Type B pancreatic cell (in vitro differentiated cells): ENCODE measurements around the gene MRTFB. TPM values are rescaled to one million over a fixed set of nuclear protein-coding genes. Genes with fewer than 3 reads are reported as not detected.

Experiments used
- DNase-seq: peaks from one replicate; pipeline ENCODE4 v3.0.0; 2021; ENCODE audit warnings: mixed read lengths; ENCODE audit not compliant: unreplicated experiment; ENCODE audit errors: extremely low spot score
- H3K27ac Mint-ChIP-seq: 2 replicates; pipeline ENCODE4 v1.8.0; 2021; ENCODE audit warnings: mild to moderate bottlenecking, mixed read lengths
- H3K27me3 Mint-ChIP-seq: 2 replicates; pipeline ENCODE4 v1.8.0; 2021; ENCODE audit warnings: mixed read lengths
- H3K36me3 Mint-ChIP-seq: 2 replicates; pipeline ENCODE4 v1.8.0; 2021; ENCODE audit warnings: mixed read lengths
- H3K4me1 Mint-ChIP-seq: one replicate; pipeline ENCODE4 v1.8.0; 2021; ENCODE audit warnings: mixed read lengths; ENCODE audit not compliant: unreplicated experiment
- H3K4me3 Mint-ChIP-seq: 2 replicates; pipeline ENCODE4 v1.8.0; 2021; ENCODE audit warnings: mild to moderate bottlenecking, mixed read lengths
- H3K9me3 Mint-ChIP-seq: 2 replicates; pipeline ENCODE4 v1.8.0; 2021; ENCODE audit warnings: mixed read lengths
- CTCF ChIP-seq: fragments of 200-600 bp; sonication (generic); conservative IDR thresholded peaks from 2 replicates; pipeline ENCODE4 v1.5.0; 2021; ENCODE audit warnings: antibody characterized with exemption, mild to moderate bottlenecking
- total RNA-seq: library from RNA; stranded (reverse); gene quantifications from 2 replicates; pipeline ENCODE4 v1.2.1, GENCODE V29; 2021; ENCODE audit warnings: low replicate concordance

MRTFB gene
- total RNA-seq, 1 donor from 2014 or later, result 61.0 TPM

- Mint-ChIP-seq H3K36me3 (peaks cover 22% of the 10 kb centered on the region), H3K27me3 (no peaks in the 10 kb centered on the region), H3K4me1 (no peaks in the 10 kb centered on the region), H3K4me3 (no peak overlapping the region), H3K27ac (no peak overlapping the region), H3K9me3 (no peaks in the 10 kb centered on the region)
- DNase-seq, result no peak
- no peak for TF ChIP-seq CTCF
Measured at GRCh38 chr16:14239791-14240190, 168.7 kb downstream of the MRTFB start.

DNA sequence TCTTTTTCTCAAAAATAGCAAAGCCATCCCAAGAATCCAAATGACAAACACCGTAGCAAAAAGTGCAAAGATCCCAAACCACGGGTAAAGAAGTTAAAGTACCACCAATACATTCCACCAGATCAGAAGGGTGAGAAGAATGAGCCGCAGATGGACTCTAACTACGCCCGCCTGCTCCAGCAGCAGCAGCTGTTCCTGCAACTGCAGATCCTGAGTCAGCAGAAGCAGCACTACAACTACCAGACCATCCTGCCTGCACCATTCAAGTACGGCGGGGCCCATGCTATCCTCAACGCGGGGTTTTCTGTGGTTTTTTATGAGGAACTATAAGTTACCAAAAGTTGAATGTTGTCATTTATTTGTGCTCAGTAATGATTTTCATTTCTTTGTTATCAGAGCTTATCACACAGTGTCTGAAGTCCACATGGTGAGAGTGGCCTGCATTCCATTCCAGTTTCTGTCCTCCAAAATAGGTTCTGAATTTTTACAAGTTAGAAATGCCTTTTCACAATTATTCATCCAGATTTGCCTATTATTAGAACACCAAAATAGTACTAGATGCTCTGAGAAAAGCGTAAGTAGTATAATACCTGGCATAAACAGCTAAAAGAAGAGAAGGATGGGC lies 169.2 kb downstream of the MRTFB start:
- no peak for DNase-seq
- TF ChIP-seq CTCF, result no peak
- H3K4me3 Mint-ChIP-seq, result no peak overlapping the region
- H3K4me1 Mint-ChIP-seq, result no peaks in the 10 kb centered on the region
- no peaks in the 10 kb centered on the region for H3K9me3 Mint-ChIP-seq
- peaks cover 17% of the 10 kb centered on the region for H3K36me3 Mint-ChIP-seq
- no peak overlapping the region for H3K27ac Mint-ChIP-seq
- H3K27me3 Mint-ChIP-seq, result no peaks in the 10 kb centered on the region

DNA sequence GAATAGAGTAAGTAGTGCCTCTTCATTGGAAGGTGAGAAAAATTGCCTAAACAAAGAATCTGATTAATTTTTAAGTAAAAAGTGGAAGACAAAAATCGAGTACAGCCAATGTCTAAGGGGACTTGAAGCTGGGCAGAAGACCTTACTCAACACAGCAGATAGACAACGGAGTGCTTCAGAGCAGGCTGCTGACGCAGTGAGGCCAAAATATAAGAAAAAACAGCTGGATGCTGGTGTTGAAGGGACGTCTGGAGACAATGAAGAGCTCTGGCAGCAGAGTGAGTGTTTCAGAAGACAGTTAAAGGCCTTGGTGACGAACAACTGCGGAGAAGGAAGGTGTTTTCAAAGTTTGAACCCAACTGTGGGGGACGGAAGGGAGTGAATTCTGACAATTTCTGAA lies 169.8 kb downstream of the MRTFB start:
- H3K9me3 Mint-ChIP-seq, result no peaks in the 10 kb centered on the region
- DNase-seq, result no peak
- peaks cover 17% of the 10 kb centered on the region for H3K36me3 Mint-ChIP-seq
- no peaks in the 10 kb centered on the region for H3K27me3 Mint-ChIP-seq
- TF ChIP-seq CTCF, result no peak
- no peaks in the 10 kb centered on the region for H3K4me1 Mint-ChIP-seq
- no peak overlapping the region for H3K4me3 Mint-ChIP-seq
- H3K27ac Mint-ChIP-seq, result no peak overlapping the region

DNA sequence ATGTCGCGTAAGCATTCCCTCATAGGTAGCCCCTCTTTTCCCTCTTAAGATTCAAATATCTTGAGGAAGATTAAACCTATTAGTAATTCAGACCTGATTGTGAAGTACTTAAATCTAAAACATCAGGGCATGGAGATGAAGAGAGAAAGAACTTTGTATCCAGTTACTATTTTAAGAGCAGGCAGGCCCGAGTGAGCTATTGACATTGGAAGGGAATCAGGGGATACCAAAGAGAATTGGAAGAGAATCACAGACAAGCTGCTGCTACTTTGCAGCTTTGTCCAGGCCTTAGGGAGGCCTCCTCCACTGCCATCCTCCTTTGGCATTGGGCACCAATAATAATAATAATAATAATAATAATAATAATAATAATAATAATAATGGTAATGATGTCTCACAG lies 170.5 kb downstream of the MRTFB start:
- no peak for TF ChIP-seq CTCF
- Mint-ChIP-seq H3K4me1 (peaks cover 2% of the 10 kb centered on the region), H3K36me3 (peaks cover 21% of the 10 kb centered on the region), H3K4me3 (no peak overlapping the region), H3K9me3 (no peaks in the 10 kb centered on the region), H3K27ac (no peak overlapping the region), H3K27me3 (no peaks in the 10 kb centered on the region)
- no peak for DNase-seq

DNA sequence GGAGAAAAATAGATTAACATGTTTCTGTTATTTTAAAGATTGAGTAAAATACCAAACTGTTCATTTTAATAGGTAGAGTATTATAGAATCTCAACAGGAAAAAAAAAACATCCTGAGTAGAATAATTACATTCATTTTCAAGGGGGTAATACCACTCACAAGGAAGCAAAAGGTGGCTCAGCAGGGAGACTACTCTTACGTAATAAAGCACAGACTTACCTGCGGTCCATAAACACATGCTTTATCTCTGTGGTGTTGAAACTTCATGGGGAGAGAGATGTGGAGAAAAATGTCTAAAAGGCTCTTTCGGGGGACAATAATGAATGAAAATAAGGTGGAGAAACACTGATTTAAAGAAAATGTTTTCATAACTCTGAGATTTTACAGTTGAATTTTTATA lies 171.7 kb downstream of the MRTFB start:
- no peak for DNase-seq
- TF ChIP-seq CTCF, result no peak
- Mint-ChIP-seq H3K27ac (no peak overlapping the region), H3K4me1 (peaks cover 5% of the 10 kb centered on the region), H3K27me3 (no peaks in the 10 kb centered on the region), H3K36me3 (peaks cover 24% of the 10 kb centered on the region), H3K9me3 (no peaks in the 10 kb centered on the region), H3K4me3 (no peak overlapping the region)
